ENCODE results near the gene SPOPL. TPM values are rescaled to one million over a fixed set of nuclear protein-coding genes. Genes with fewer than 3 reads are reported as not detected.
"Not testable (repeated sequence)": the region's sequence is repeated elsewhere in the genome, so short reads cannot be mapped to it uniquely, and the experiment has no call there.

The SPOPL gene
- total and polyA plus RNA-seq, 4 donors, result 9.7 to 33.5 (median 15.1) TPM

DNA sequence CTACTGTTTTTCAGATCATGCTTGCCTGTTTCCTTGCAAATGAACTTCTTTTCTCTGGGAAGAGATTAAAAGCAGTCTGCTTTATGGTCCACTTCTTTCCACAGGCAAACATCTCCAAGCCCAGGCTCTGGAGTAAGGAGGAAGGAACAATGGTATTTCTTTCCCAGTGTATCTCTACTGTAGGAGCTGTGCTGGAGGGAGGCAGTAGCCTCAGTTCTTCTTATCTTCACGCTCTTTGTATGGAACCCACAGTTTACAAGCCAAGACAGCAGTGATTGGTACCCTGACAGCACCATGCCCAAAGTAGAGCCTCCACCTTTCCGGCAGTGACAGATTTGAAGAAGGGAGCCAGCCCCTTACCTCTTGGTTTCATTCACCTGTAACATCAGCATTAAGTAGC lies 35.2 kb downstream of the SPOPL start:
- H3K4me3 ChIP-seq (ENCODE audit: low read depth, low read length), result no peak overlapping the region
- no peak overlapping the region for H3K27ac ChIP-seq (ENCODE audit: low read depth, low read length)
- no CpG with 5 or more reads among the region's 2 CpGs for WGBS (ENCODE audit: insufficient coverage)
- H3K36me3 ChIP-seq (ENCODE audit: control insufficient read depth, insufficient read depth, low read length), result no peaks in the 10 kb centered on the region
- no peaks in the 10 kb centered on the region for H3K4me1 ChIP-seq (ENCODE audit: control insufficient read depth, insufficient read depth, low read length)
- H3K9me3 ChIP-seq (ENCODE audit: control insufficient read depth, insufficient read depth, low read length), result peaks cover 5% of the 10 kb centered on the region
- no peak for DNase-seq (ENCODE audit: low read depth in 4 of 6, low spot score in 6 of 6)
- H3K27me3 ChIP-seq (ENCODE audit: control insufficient read depth, insufficient read depth, low read length), result no peaks in the 10 kb centered on the region

DNA sequence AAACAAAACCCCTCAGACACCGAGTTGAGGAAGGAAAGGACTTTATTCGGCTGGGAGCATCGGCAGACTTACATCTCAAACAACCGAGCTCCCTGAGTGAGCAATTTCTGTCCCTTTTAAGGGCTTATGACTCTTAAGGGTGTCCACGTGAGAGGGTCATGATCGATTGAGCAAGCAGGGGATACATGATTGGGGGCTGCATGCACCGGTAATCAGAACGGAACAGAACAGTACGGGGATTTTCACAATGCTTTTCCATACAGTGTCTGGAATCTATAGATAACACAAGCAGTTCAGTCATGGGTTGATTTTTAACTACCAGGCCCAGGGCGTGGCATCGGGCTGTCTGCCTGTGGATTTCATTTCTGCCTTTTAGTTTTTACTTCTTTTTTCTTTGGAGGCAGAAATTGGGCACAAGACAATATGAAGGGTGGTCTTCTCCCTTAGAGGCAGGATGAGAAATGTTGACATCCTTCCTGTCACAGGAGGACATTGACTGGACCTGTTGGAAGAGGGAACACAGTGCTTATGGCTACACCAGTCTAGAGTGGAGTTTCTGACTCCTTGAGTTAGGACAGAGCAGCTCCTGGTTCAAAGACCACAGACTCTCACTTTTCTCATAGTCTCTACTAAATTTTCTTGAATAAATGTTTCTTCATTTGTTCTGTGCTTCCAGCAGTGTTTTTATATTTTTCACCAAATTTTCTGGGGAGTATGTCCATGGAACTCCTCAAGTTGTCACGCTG lies 35.8 kb downstream of the SPOPL start:
- Histone ChIP-seq H3K4me3 (ENCODE audit: low read depth, low read length) (no peak overlapping the region), H3K4me1 (ENCODE audit: control insufficient read depth, insufficient read depth, low read length) (no peaks in the 10 kb centered on the region), H3K27ac (ENCODE audit: low read depth, low read length) (no peak overlapping the region), H3K9me3 (ENCODE audit: control insufficient read depth, insufficient read depth, low read length) (peaks cover 5% of the 10 kb centered on the region), H3K36me3 (ENCODE audit: control insufficient read depth, insufficient read depth, low read length) (no peaks in the 10 kb centered on the region), H3K27me3 (ENCODE audit: control insufficient read depth, insufficient read depth, low read length) (no peaks in the 10 kb centered on the region)
- no peak for DNase-seq (ENCODE audit: low read depth in 4 of 6, low spot score in 6 of 6)
- WGBS (ENCODE audit: insufficient coverage), result 97% methylated on average over 7 of the region's 12 CpGs

DNA sequence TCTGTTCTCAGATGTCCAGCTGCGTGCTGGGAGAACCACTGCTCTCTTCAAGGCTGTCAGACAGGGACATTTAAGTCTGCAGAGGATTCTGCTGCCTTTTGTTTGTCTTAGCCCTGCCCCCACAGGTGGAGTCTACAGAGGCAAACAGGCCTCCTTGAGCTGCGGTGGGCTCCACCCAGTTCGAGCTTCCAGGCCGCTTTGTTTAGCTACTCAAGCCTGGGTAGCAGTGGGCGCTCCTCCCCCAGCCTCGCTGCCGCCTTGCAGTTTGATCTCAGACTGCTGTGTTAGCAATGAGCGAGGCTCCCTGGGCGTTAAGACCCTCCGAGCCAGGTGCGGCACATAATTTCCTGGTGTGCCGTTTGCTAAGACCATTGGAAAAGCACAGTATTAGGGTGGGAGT lies 42.6 kb downstream of the SPOPL start:
- not testable (repeated sequence) for DNase-seq (ENCODE audit: low read depth in 4 of 6, low spot score in 6 of 6); H3K27ac ChIP-seq (ENCODE audit: low read depth, low read length); H3K4me3 ChIP-seq (ENCODE audit: low read depth, low read length); H3K27me3 ChIP-seq (ENCODE audit: control insufficient read depth, insufficient read depth, low read length); H3K36me3 ChIP-seq (ENCODE audit: control insufficient read depth, insufficient read depth, low read length); H3K9me3 ChIP-seq (ENCODE audit: control insufficient read depth, insufficient read depth, low read length); H3K4me1 ChIP-seq (ENCODE audit: control insufficient read depth, insufficient read depth, low read length)
- 94% methylated on average over 8 of the region's 12 CpGs for WGBS (ENCODE audit: insufficient coverage)

DNA sequence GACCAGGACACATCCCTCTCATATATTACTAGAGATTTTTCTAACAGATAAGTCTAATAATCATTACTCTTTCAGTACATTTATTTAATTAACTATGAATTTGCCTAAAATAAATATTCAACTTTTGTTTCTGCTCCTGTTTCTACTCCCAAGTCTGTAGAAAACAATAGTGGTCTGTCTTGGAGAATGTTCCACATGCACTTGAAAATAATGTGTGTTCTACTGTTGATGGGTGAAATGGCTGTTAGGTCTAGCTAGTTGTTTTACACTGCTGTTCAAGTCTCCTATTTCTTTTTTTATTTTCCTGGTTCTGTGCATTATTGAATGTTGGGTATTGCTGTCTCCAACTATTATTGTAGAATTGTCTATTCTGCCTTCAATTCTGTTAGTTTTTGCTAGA lies 47.2 kb downstream of the SPOPL start:
- no peaks in the 10 kb centered on the region for H3K27me3 ChIP-seq (ENCODE audit: control insufficient read depth, insufficient read depth, low read length)
- no peak for DNase-seq (ENCODE audit: low read depth in 4 of 6, low spot score in 6 of 6)
- H3K4me3 ChIP-seq (ENCODE audit: low read depth, low read length), result no peak overlapping the region
- H3K4me1 ChIP-seq (ENCODE audit: control insufficient read depth, insufficient read depth, low read length), result no peaks in the 10 kb centered on the region
- no peaks in the 10 kb centered on the region for H3K9me3 ChIP-seq (ENCODE audit: control insufficient read depth, insufficient read depth, low read length)
- H3K36me3 ChIP-seq (ENCODE audit: control insufficient read depth, insufficient read depth, low read length), result peaks cover 2% of the 10 kb centered on the region
- no peak overlapping the region for H3K27ac ChIP-seq (ENCODE audit: low read depth, low read length)

DNA sequence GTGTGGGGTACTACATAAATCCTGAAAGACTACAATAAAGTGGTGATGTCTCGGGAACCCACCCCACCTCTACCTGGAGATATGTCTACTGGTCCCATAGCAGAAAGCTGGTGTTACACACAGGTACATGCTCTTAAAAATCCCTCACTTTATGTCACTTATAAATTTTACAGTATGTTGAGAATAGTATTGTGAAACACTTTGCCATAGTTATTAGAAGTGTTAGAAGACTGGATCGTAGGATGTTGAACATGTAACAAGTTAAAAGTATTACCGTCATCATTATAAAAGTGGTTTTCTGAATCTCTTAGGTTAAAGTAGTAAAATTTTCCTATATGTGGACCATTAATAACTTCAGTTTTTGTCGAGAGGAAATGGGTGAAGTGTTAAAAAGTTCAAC lies 48.6 kb downstream of the SPOPL start:
- Histone ChIP-seq H3K4me3 (ENCODE audit: low read depth, low read length) (no peak overlapping the region), H3K27me3 (ENCODE audit: control insufficient read depth, insufficient read depth, low read length) (no peaks in the 10 kb centered on the region), H3K27ac (ENCODE audit: low read depth, low read length) (no peak overlapping the region), H3K9me3 (ENCODE audit: control insufficient read depth, insufficient read depth, low read length) (no peaks in the 10 kb centered on the region), H3K4me1 (ENCODE audit: control insufficient read depth, insufficient read depth, low read length) (no peaks in the 10 kb centered on the region), H3K36me3 (ENCODE audit: control insufficient read depth, insufficient read depth, low read length) (peaks cover 4% of the 10 kb centered on the region)
- no peak for DNase-seq (ENCODE audit: low read depth in 4 of 6, low spot score in 6 of 6)
- no CpG with 5 or more reads among the region's 4 CpGs for WGBS (ENCODE audit: insufficient coverage)

DNA sequence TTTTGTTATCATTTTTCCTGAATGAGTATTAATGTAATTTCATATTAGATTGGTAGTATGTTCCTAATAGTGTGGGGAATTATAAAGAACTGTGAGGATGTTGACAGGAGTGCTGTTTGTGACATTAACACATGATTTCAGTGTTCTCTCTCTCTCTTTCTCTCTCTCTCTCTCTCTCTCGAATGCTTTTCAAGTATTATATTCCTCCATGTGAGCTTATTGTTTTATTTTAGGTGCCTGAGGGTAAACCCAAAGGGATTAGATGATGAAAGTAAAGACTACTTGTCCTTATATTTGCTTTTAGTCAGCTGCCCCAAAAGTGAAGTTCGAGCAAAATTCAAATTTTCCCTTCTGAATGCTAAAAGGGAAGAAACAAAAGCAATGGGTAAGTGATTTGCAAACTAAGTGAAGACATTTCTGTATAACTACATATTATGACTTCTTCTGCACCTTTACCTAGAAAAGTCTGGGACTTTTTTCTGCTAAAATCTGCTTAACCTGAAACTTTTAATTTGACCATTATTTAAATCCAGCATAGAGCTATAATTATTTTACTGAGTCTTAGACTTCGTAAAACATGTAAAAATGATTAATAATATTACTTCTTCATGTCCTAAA lies 49.2 kb downstream of the SPOPL start:
- Histone ChIP-seq H3K36me3 (ENCODE audit: control insufficient read depth, insufficient read depth, low read length) (peaks cover 4% of the 10 kb centered on the region), H3K27me3 (ENCODE audit: control insufficient read depth, insufficient read depth, low read length) (no peaks in the 10 kb centered on the region), H3K9me3 (ENCODE audit: control insufficient read depth, insufficient read depth, low read length) (no peaks in the 10 kb centered on the region), H3K27ac (ENCODE audit: low read depth, low read length) (no peak overlapping the region), H3K4me3 (ENCODE audit: low read depth, low read length) (no peak overlapping the region), H3K4me1 (ENCODE audit: control insufficient read depth, insufficient read depth, low read length) (no peaks in the 10 kb centered on the region)
- DNase-seq (ENCODE audit: low read depth in 4 of 6, low spot score in 6 of 6), result no peak
- WGBS (ENCODE audit: insufficient coverage), result no CpG with 5 or more reads among the region's 3 CpGs

DNA sequence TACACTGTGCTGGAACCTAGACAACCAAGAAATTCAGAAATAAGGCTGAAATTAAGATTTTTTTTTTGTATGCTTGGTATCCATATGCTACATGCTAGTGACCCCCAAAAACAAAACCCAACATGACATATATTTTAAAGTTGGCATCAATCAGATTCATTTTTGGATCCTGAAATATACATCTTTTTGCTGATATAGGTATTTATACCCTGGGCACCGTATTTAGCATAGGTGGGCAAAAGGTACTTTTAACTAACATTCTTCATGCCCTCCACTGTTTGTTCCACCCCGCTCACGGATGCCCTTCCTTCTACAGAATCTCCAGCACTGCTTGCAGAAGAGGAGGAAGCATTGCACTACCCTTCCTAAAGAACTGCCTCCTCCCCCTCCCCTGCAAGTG lies 52.6 kb downstream of the SPOPL start:
- no peaks in the 10 kb centered on the region for H3K4me1 ChIP-seq (ENCODE audit: control insufficient read depth, insufficient read depth, low read length)
- no peak overlapping the region for H3K4me3 ChIP-seq (ENCODE audit: low read depth, low read length)
- H3K36me3 ChIP-seq (ENCODE audit: control insufficient read depth, insufficient read depth, low read length), result peaks cover 4% of the 10 kb centered on the region
- H3K9me3 ChIP-seq (ENCODE audit: control insufficient read depth, insufficient read depth, low read length), result no peaks in the 10 kb centered on the region
- H3K27me3 ChIP-seq (ENCODE audit: control insufficient read depth, insufficient read depth, low read length), result no peaks in the 10 kb centered on the region
- H3K27ac ChIP-seq (ENCODE audit: low read depth, low read length), result no peak overlapping the region
- DNase-seq (ENCODE audit: low read depth in 4 of 6, low spot score in 6 of 6), result no peak
- 100% methylated on average over 2 of the region's 3 CpGs for WGBS (ENCODE audit: insufficient coverage)

DNA sequence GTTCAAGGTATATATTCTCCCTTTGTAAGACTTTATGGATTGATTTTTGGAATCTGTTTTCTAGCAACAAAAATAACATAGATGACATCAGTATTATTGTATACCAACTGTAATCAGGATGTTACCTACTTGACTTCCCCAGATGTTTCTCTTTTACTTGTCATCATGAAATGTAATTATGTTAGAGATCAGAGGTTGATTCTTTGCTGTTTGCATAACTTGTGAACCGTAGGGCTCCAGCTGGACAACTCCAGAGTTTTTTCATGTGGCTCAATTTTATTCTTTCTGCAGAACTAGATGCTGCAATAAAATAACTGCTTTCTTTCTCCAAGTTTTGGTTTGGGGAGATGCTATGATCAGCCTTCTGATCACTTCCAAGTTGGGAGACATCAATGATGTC lies 58.1 kb downstream of the SPOPL start:
- H3K4me3 ChIP-seq (ENCODE audit: low read depth, low read length), result no peak overlapping the region
- H3K27me3 ChIP-seq (ENCODE audit: control insufficient read depth, insufficient read depth, low read length), result no peaks in the 10 kb centered on the region
- no peaks in the 10 kb centered on the region for H3K4me1 ChIP-seq (ENCODE audit: control insufficient read depth, insufficient read depth, low read length)
- no peak overlapping the region for H3K27ac ChIP-seq (ENCODE audit: low read depth, low read length)
- peaks cover 4% of the 10 kb centered on the region for H3K36me3 ChIP-seq (ENCODE audit: control insufficient read depth, insufficient read depth, low read length)
- no peak for DNase-seq (ENCODE audit: low read depth in 4 of 6, low spot score in 6 of 6)
- WGBS (ENCODE audit: insufficient coverage), result no CpG with 5 or more reads among the region's 1 CpG
- no peaks in the 10 kb centered on the region for H3K9me3 ChIP-seq (ENCODE audit: control insufficient read depth, insufficient read depth, low read length)

DNA sequence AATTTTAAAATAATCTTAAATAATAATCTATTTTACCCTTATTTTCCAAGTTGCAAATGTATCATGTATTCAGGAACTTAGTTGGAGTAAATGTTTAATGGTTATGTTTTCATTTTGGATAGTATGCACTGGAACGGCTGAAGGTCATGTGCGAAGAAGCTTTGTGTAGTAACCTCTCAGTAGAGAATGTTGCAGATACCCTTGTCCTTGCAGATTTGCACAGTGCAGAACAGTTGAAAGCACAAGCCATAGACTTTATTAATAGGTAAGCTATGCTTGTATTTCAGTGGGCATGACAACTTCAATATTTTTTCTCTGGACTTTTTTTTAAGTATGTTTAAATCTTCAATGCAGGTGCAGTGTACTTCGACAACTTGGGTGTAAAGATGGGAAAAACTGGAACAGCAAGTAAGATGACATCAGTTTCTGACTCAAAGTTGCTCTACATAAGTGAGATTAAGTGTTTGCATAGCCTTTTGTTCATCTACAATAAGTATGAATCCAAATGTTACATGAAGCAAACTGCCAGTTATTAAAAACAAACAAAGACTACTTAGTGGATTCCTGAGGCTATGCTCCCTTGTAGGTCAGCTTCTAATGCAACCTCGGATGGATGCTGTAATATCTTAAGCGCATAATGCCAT lies 63.1 kb downstream of the SPOPL start:
- Histone ChIP-seq H3K4me3 (ENCODE audit: low read depth, low read length) (no peak overlapping the region), H3K9me3 (ENCODE audit: control insufficient read depth, insufficient read depth, low read length) (no peaks in the 10 kb centered on the region), H3K27me3 (ENCODE audit: control insufficient read depth, insufficient read depth, low read length) (no peaks in the 10 kb centered on the region), H3K27ac (ENCODE audit: low read depth, low read length) (no peak overlapping the region), H3K4me1 (ENCODE audit: control insufficient read depth, insufficient read depth, low read length) (no peaks in the 10 kb centered on the region), H3K36me3 (ENCODE audit: control insufficient read depth, insufficient read depth, low read length) (no peaks in the 10 kb centered on the region)
- DNase-seq (ENCODE audit: low read depth in 4 of 6, low spot score in 6 of 6), result no peak
- WGBS (ENCODE audit: insufficient coverage), result no CpG with 5 or more reads among the region's 5 CpGs

DNA sequence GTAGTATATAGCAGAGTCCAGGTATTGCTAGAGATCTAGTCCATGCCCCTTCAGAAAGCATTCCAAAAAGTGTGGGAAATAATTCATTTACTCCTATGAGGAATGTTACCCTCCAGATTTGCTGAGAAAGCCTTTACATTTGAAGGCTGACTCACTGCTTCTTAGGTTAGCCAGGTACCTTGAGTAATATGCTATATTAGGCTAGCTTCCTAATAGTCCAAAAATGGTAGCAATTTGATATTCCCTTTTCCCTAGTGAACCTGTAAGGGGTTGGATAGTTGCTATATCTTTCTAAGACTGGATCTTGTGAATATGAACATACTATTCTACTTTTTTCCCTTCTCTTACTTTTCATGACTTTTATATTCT lies 63.6 kb downstream of the SPOPL start:
- Histone ChIP-seq H3K36me3 (ENCODE audit: control insufficient read depth, insufficient read depth, low read length) (no peaks in the 10 kb centered on the region), H3K27ac (ENCODE audit: low read depth, low read length) (no peak overlapping the region), H3K9me3 (ENCODE audit: control insufficient read depth, insufficient read depth, low read length) (no peaks in the 10 kb centered on the region), H3K4me3 (ENCODE audit: low read depth, low read length) (no peak overlapping the region), H3K4me1 (ENCODE audit: control insufficient read depth, insufficient read depth, low read length) (no peaks in the 10 kb centered on the region), H3K27me3 (ENCODE audit: control insufficient read depth, insufficient read depth, low read length) (no peaks in the 10 kb centered on the region)
- no peak for DNase-seq (ENCODE audit: low read depth in 4 of 6, low spot score in 6 of 6)
